ENCODE measurements around the gene KRTAP12-3. TPM values are rescaled to one million over a fixed set of nuclear protein-coding genes. Genes with fewer than 3 reads are reported as not detected.

Gene KRTAP12-3
- total RNA-seq, 1 experiment from 2014 or later, result not detected

- no peaks in the 10 kb centered on the region for H3K36me3 ChIP-seq (ENCODE audit: insufficient read depth, low read length, poor library complexity, severe bottlenecking)
- BruUV-seq (replicated peaks), result no TSS peak
- H3K9me3 ChIP-seq (ENCODE audit: low read depth, low read length, poor library complexity, severe bottlenecking), result peaks cover 27% of the 10 kb centered on the region
- no peaks in the 10 kb centered on the region for H3K27me3 ChIP-seq (replicated peaks; ENCODE audit: insufficient read depth, low read depth, low read length, poor library complexity)
- H3K27ac ChIP-seq (ENCODE audit: low read depth, low read length, poor library complexity, severe bottlenecking), result no peak overlapping the region
- TF ChIP-seq CTCF (conservative IDR thresholded peaks at IDR 0.05; ENCODE audit: low read depth, low read length) (no peak), EZH2 (IDR thresholded peaks at IDR 0.05; ENCODE audit: borderline replicate concordance, low read depth, low read length, poor library complexity, severe bottlenecking) (no peak)
- CTCF ChIA-PET, result no interaction called here
- H3K4me1 ChIP-seq (ENCODE audit: insufficient read depth, low read length, poor library complexity, severe bottlenecking), result no peaks in the 10 kb centered on the region
- intact Hi-C loops (cut with micrococcal nuclease; ENCODE audit: unreplicated experiment), result no loop called here
- no peak for DNase-seq (ENCODE audit: low spot score)
- POLR2A ChIA-PET (ENCODE audit: low non-redundant PET), result no interaction called here
- H3K4me3 ChIP-seq (ENCODE audit: low read depth, low read length, poor library complexity, severe bottlenecking), result no peak overlapping the region
Observed at GRCh38 chr21:44619886-44620285, 37.8 kb upstream of the KRTAP12-3 start.

- Histone ChIP-seq H3K4me1 (ENCODE audit: insufficient read depth, low read length, poor library complexity, severe bottlenecking) (no peaks in the 10 kb centered on the region), H3K36me3 (ENCODE audit: insufficient read depth, low read length, poor library complexity, severe bottlenecking) (no peaks in the 10 kb centered on the region), H3K27me3 (replicated peaks; ENCODE audit: insufficient read depth, low read depth, low read length, poor library complexity) (no peaks in the 10 kb centered on the region), H3K4me3 (ENCODE audit: low read depth, low read length, poor library complexity, severe bottlenecking) (no peak overlapping the region), H3K27ac (ENCODE audit: low read depth, low read length, poor library complexity, severe bottlenecking) (no peak overlapping the region), H3K9me3 (ENCODE audit: low read depth, low read length, poor library complexity, severe bottlenecking) (peaks cover 27% of the 10 kb centered on the region)
- TF ChIP-seq CTCF (conservative IDR thresholded peaks at IDR 0.05; ENCODE audit: low read depth, low read length) (no peak), EZH2 (IDR thresholded peaks at IDR 0.05; ENCODE audit: borderline replicate concordance, low read depth, low read length, poor library complexity, severe bottlenecking) (no peak)
- intact Hi-C loops (cut with micrococcal nuclease; ENCODE audit: unreplicated experiment), result no loop called here
- no TSS peak for BruUV-seq (replicated peaks)
- POLR2A ChIA-PET (ENCODE audit: low non-redundant PET), result no interaction called here
- no peak for DNase-seq (ENCODE audit: low spot score)
- CTCF ChIA-PET, result no interaction called here
Observed at GRCh38 chr21:44623575-44623974, 34.2 kb upstream of the KRTAP12-3 start.

GRCh38 chr21:44625756-44626155 is 32.0 kb upstream of the KRTAP12-3 start:
- Histone ChIP-seq H3K4me1 (ENCODE audit: insufficient read depth, low read length, poor library complexity, severe bottlenecking) (no peaks in the 10 kb centered on the region), H3K36me3 (ENCODE audit: insufficient read depth, low read length, poor library complexity, severe bottlenecking) (no peaks in the 10 kb centered on the region), H3K4me3 (ENCODE audit: low read depth, low read length, poor library complexity, severe bottlenecking) (no peak overlapping the region), H3K27me3 (replicated peaks; ENCODE audit: insufficient read depth, low read depth, low read length, poor library complexity) (no peaks in the 10 kb centered on the region), H3K27ac (ENCODE audit: low read depth, low read length, poor library complexity, severe bottlenecking) (no peak overlapping the region), H3K9me3 (ENCODE audit: low read depth, low read length, poor library complexity, severe bottlenecking) (peaks cover 22% of the 10 kb centered on the region)
- CTCF ChIA-PET, result no interaction called here
- POLR2A ChIA-PET (ENCODE audit: low non-redundant PET), result no interaction called here
- BruUV-seq (replicated peaks), result no TSS peak
- intact Hi-C loops (cut with micrococcal nuclease; ENCODE audit: unreplicated experiment), result no loop called here
- no peak for DNase-seq (ENCODE audit: low spot score)
- TF ChIP-seq CTCF (conservative IDR thresholded peaks at IDR 0.05; ENCODE audit: low read depth, low read length) (no peak), EZH2 (IDR thresholded peaks at IDR 0.05; ENCODE audit: borderline replicate concordance, low read depth, low read length, poor library complexity, severe bottlenecking) (no peak)

Data from A673 (cell line).